GM12873 (cell line): ENCODE results near the gene JAKMIP3.
A peak's percentile ranks its signal among the peaks of the same experiment; 100 is the strongest.

Source experiments
- CTCF ChIP-seq: IDR thresholded peaks from 2 replicates; pipeline ENCODE4 v1.5.1; 2012; ENCODE audit warnings: low read depth, mild to moderate bottlenecking, moderate library complexity, low read length, control low read depth; ENCODE audit not compliant: insufficient read depth; ENCODE audit errors: missing control alignments

Gene JAKMIP3

GRCh38 chr10:132022241-132022640, 43.5 kb upstream of the JAKMIP3 start:
- TF ChIP-seq CTCF, result no peak

- TF ChIP-seq CTCF, result peak; percentile 86
Measured at GRCh38 chr10:132023092-132023811, 42.5 kb upstream of the JAKMIP3 start.

- TF ChIP-seq CTCF, result no peak
Measured at GRCh38 chr10:132027423-132027983, 38.2 kb upstream of the JAKMIP3 start.

- no peak for TF ChIP-seq CTCF
Measured at GRCh38 chr10:132028706-132029105, 37.0 kb upstream of the JAKMIP3 start.

GRCh38 chr10:132030898-132031463, 34.8 kb upstream of the JAKMIP3 start:
- no peak for TF ChIP-seq CTCF

GRCh38 chr10:132033632-132034031, 32.1 kb upstream of the JAKMIP3 start:
- TF ChIP-seq CTCF, result no peak

- TF ChIP-seq CTCF, result no peak
Measured at GRCh38 chr10:132035476-132035875, 30.3 kb upstream of the JAKMIP3 start.
